GM12891 (cell line): Measurements from ENCODE around the gene SLC2A4RG.

Experiments
- PAX5 ChIP-seq: IDR thresholded peaks from 2 replicates; pipeline ENCODE4 v1.6.1; 2011; ENCODE audit warnings: low read length, moderate library complexity, mild to moderate bottlenecking; ENCODE audit not compliant: insufficient read depth, severe bottlenecking
- POLR2A ChIP-seq: IDR thresholded peaks from 2 replicates; pipeline ENCODE4 v1.6.1; 2011; ENCODE audit warnings: low read depth, low read length, control low read depth
- POLR2AphosphoS5 ChIP-seq: IDR thresholded peaks from 2 replicates; pipeline ENCODE4 v1.6.1; 2011; ENCODE audit warnings: low read depth, low read length, control low read depth

GRCh38 chr20:63782521-63782971, 43.0 kb downstream of the SLC2A4RG start:
- TF ChIP-seq POLR2A (no peak), PAX5 (no peak), POLR2AphosphoS5 (no peak)
